Astrocyte (in vitro differentiated cells and primary cell): ENCODE data around the gene SIVA1. TPM values are rescaled to one million over a fixed set of nuclear protein-coding genes. Genes with fewer than 3 reads are reported as not detected.

Source experiments
- DNase-seq: peaks from one replicate; pipeline ENCODE4 v3.0.0-alpha.2; 2010; ENCODE audit warnings: low read depth
- FAIRE-seq: peaks from 2 replicates; lab custom pipeline; 2011; peaks lifted over from hg19 to GRCh38; lab: Jason Lieb, UNC
- H2AFZ ChIP-seq: 2 replicates; pipeline ENCODE4 v1.6.0; 2012; ENCODE audit warnings: low read depth, low read length, inconsistent platforms
- H3K27ac ChIP-seq: 2 replicates; pipeline ENCODE4 v1.5.1; 2011; ENCODE audit warnings: low read depth, low read length, inconsistent platforms
- H3K27me3 ChIP-seq: 2 replicates; pipeline ENCODE4 v1.6.0; 2011; ENCODE audit warnings: low read length, inconsistent platforms; ENCODE audit not compliant: insufficient read depth
- H3K36me3 ChIP-seq: 2 replicates; pipeline ENCODE4 v1.5.1; 2011; ENCODE audit warnings: low read length, inconsistent platforms; ENCODE audit not compliant: insufficient read depth
- H3K4me1 ChIP-seq: 2 replicates; pipeline ENCODE4 v1.5.1; 2011; ENCODE audit warnings: low read length, inconsistent platforms; ENCODE audit not compliant: insufficient read depth
- H3K4me2 ChIP-seq: 2 replicates; pipeline ENCODE4 v1.6.0; 2012; ENCODE audit warnings: low read length, inconsistent platforms
- H3K4me3 ChIP-seq: 2 replicates; pipeline ENCODE4 v1.5.1; 2011; ENCODE audit warnings: low read depth, mild to moderate bottlenecking, low read length, inconsistent platforms; ENCODE audit not compliant: insufficient read depth
- H3K79me2 ChIP-seq: 2 replicates; pipeline ENCODE4 v1.6.0; 2012; ENCODE audit warnings: mild to moderate bottlenecking, low read length, inconsistent platforms; ENCODE audit not compliant: insufficient read depth
- H3K9ac ChIP-seq: 2 replicates; pipeline ENCODE4 v1.6.0; 2012; ENCODE audit warnings: mild to moderate bottlenecking, low read length, inconsistent platforms
- H3K9me3 ChIP-seq: 2 replicates; pipeline ENCODE4 v1.5.1; 2012; ENCODE audit warnings: low read depth, mild to moderate bottlenecking, low read length, inconsistent platforms; ENCODE audit not compliant: insufficient read depth
- H4K20me1 ChIP-seq: 2 replicates; pipeline ENCODE4 v1.6.0; 2012; ENCODE audit warnings: low read length, inconsistent platforms; ENCODE audit not compliant: insufficient read depth
- H3K27ac Mint-ChIP-seq: one replicate; pipeline ENCODE4 v1.8.0; 2021; ENCODE audit warnings: mild to moderate bottlenecking, mixed read lengths; ENCODE audit not compliant: unreplicated experiment
- H3K27me3 Mint-ChIP-seq: one replicate; pipeline ENCODE4 v1.8.0; 2021; ENCODE audit warnings: low read depth, mixed read lengths; ENCODE audit not compliant: unreplicated experiment
- H3K36me3 Mint-ChIP-seq: one replicate; pipeline ENCODE4 v1.8.0; 2021; ENCODE audit warnings: low read depth, mixed read lengths; ENCODE audit not compliant: unreplicated experiment
- H3K4me1 Mint-ChIP-seq: one replicate; pipeline ENCODE4 v1.8.0; 2021; ENCODE audit warnings: low read depth, mixed read lengths; ENCODE audit not compliant: unreplicated experiment
- H3K4me3 Mint-ChIP-seq: one replicate; pipeline ENCODE4 v1.8.0; 2021; ENCODE audit warnings: mild to moderate bottlenecking, moderate library complexity, mixed read lengths; ENCODE audit not compliant: unreplicated experiment
- H3K9me3 Mint-ChIP-seq: one replicate; pipeline ENCODE4 v1.8.0; 2021; ENCODE audit warnings: mild to moderate bottlenecking, mixed read lengths; ENCODE audit not compliant: unreplicated experiment
- CTCF ChIP-seq: IDR thresholded peaks from 2 replicates; pipeline ENCODE4 v1.5.1; 2011; ENCODE audit warnings: low read depth, mild to moderate bottlenecking, inconsistent platforms, low read length, moderate library complexity; ENCODE audit not compliant: insufficient read depth
- EZH2 ChIP-seq: IDR thresholded peaks from 2 replicates; pipeline ENCODE4 v1.6.1; 2012; ENCODE audit warnings: mild to moderate bottlenecking, low read length, inconsistent platforms; ENCODE audit not compliant: insufficient read depth
- total RNA-seq: library from RNA; stranded (reverse); gene quantifications from 2 replicates; pipeline ENCODE4 v1.2.1, GENCODE V29; 2021

The SIVA1 gene
- total RNA-seq, 1 donor from 2014 or later: 51.0 TPM

GRCh38 chr14:104715416-104715815 is 37.5 kb upstream of the SIVA1 start:
- Mint-ChIP-seq H3K27ac (no peak overlapping the region), H3K27me3 (no peaks in the 10 kb centered on the region), H3K9me3 (no peaks in the 10 kb centered on the region), H3K36me3 (peaks cover 8% of the 10 kb centered on the region), H3K4me3 (no peak overlapping the region), H3K4me1 (no peaks in the 10 kb centered on the region)
- Histone ChIP-seq H4K20me1 (peaks cover 10% of the 10 kb centered on the region), H3K27me3 (no peaks in the 10 kb centered on the region), H2AFZ (no peak overlapping the region), H3K4me3 (no peak overlapping the region), H3K4me1 (no peaks in the 10 kb centered on the region), H3K9ac (no peak overlapping the region), H3K79me2 (no peaks in the 10 kb centered on the region), H3K9me3 (no peaks in the 10 kb centered on the region), H3K36me3 (peaks cover under 1% of the 10 kb centered on the region), H3K27ac (no peak overlapping the region), H3K4me2 (no peak overlapping the region)
- TF ChIP-seq EZH2: no peak
- TF ChIP-seq CTCF: no peak
- DNase-seq (no peak), FAIRE-seq (no peak)

DNA sequence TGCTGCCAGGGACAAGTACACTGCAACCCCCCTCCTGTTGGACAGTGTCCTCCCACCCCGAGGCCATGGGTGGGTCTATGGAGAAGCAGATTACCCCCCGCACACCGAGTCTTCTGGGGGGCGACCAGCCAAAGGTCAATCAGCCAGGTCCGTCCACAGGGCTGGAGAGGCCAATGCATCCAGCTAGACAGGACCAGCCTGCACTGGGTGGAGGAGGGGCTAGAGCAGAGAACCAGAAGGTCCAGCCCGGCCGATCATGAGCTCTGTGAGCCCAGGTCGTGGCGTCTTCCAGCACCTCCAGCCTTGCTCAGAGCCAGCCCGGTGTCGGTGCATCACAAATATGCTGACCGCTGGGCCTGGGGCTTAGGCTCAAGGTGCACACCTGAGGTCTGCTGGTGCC is 37.1 kb upstream of the SIVA1 start:
- DNase-seq: no peak
- Histone ChIP-seq H3K79me2 (no peaks in the 10 kb centered on the region), H3K9me3 (no peaks in the 10 kb centered on the region), H3K4me3 (no peak overlapping the region), H3K27ac (no peak overlapping the region), H3K4me2 (no peak overlapping the region), H3K9ac (no peak overlapping the region), H2AFZ (no peak overlapping the region), H3K4me1 (no peaks in the 10 kb centered on the region), H3K36me3 (no peaks in the 10 kb centered on the region), H4K20me1 (peaks cover 9% of the 10 kb centered on the region), H3K27me3 (no peaks in the 10 kb centered on the region)
- no peak for FAIRE-seq
- H3K4me3 Mint-ChIP-seq: no peak overlapping the region
- H3K4me1 Mint-ChIP-seq: no peaks in the 10 kb centered on the region
- H3K27ac Mint-ChIP-seq: no peak overlapping the region
- peaks cover 7% of the 10 kb centered on the region for H3K36me3 Mint-ChIP-seq
- no peaks in the 10 kb centered on the region for H3K9me3 Mint-ChIP-seq
- no peaks in the 10 kb centered on the region for H3K27me3 Mint-ChIP-seq
- no peak for TF ChIP-seq CTCF
- no peak for TF ChIP-seq EZH2

DNA sequence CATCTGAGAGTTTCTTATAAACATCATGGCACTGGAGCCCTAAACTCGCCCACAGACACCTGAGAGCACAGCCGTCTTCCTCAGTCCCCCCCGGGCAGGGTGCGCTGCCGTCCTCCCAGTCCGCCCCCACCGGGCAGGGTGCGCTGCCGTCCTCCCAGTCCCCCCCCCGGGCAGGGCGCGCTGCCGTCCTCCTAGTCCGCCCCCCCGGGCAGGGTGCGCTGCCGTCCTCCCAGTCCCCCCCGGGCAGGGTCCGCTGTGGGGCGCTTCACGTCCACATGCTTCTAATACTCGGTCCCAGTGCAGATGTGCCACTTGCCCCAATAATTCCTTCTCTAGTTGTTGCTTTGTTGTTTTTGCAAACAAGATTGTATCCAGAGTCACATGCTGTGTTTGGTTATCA is 35.8 kb upstream of the SIVA1 start:
- Histone ChIP-seq H3K4me1 (peaks cover 7% of the 10 kb centered on the region), H3K27ac (no peak overlapping the region), H2AFZ (no peak overlapping the region), H3K4me3 (no peak overlapping the region), H3K9ac (no peak overlapping the region), H3K79me2 (no peaks in the 10 kb centered on the region), H3K9me3 (no peaks in the 10 kb centered on the region), H4K20me1 (peaks cover 20% of the 10 kb centered on the region), H3K36me3 (no peaks in the 10 kb centered on the region), H3K4me2 (no peak overlapping the region), H3K27me3 (no peaks in the 10 kb centered on the region)
- Mint-ChIP-seq H3K36me3 (peaks cover 7% of the 10 kb centered on the region), H3K27me3 (no peaks in the 10 kb centered on the region), H3K9me3 (no peaks in the 10 kb centered on the region), H3K27ac (no peak overlapping the region), H3K4me3 (no peak overlapping the region), H3K4me1 (no peaks in the 10 kb centered on the region)
- TF ChIP-seq EZH2: no peak
- no peak for TF ChIP-seq CTCF
- DNase-seq (no peak), FAIRE-seq (no peak)
